HG03066 (cell line): ENCODE measurements around the gene MADCAM1.

Experiments
- ATAC-seq: cut with Tn5 transposase; IDR thresholded peaks from one replicate; pipeline ENCODE4 v1.9.1; 2021; ENCODE audit warnings: low read depth; ENCODE audit not compliant: unreplicated experiment

MADCAM1 gene

GRCh38 chr19:485583-486236 is 10.6 kb upstream of the MADCAM1 start:
- ATAC-seq, result no peak

GRCh38 chr19:488505-489417 is 7.5 kb upstream of the MADCAM1 start:
- peak; percentile 54 for ATAC-seq

- peak; percentile 8 for ATAC-seq
These were observed 6.7 kb upstream of the MADCAM1 start for GRCh38 chr19:489418-490196.

GRCh38 chr19:491146-491741 is 5.0 kb upstream of the MADCAM1 start:
- no peak for ATAC-seq

- ATAC-seq, result no peak
These were observed 4.2 kb upstream of the MADCAM1 start for GRCh38 chr19:492091-492531.

GRCh38 chr19:493391-494170 is 2.7 kb upstream of the MADCAM1 start:
- ATAC-seq, result no peak

GRCh38 chr19:494171-495080 is 1.9 kb upstream of the MADCAM1 start:
- no peak for ATAC-seq

GRCh38 chr19:495081-495401 is 1.2 kb upstream of the MADCAM1 start:
- no peak for ATAC-seq

GRCh38 chr19:495402-496111 is 729 bp upstream of the MADCAM1 start:
- ATAC-seq, result no peak

GRCh38 chr19:496986-497385 is 700 bp downstream of the MADCAM1 start:
- no peak for ATAC-seq

GRCh38 chr19:497491-497868 is 1.2 kb downstream of the MADCAM1 start:
- no peak for ATAC-seq

GRCh38 chr19:497869-498510 is 1.7 kb downstream of the MADCAM1 start:
- no peak for ATAC-seq

- no peak for ATAC-seq
These were observed 2.2 kb downstream of the MADCAM1 start for GRCh38 chr19:498511-498891.

- ATAC-seq, result no peak
These were observed 2.8 kb downstream of the MADCAM1 start for GRCh38 chr19:498977-499623.

GRCh38 chr19:501646-502045 is 5.4 kb downstream of the MADCAM1 start:
- ATAC-seq, result no peak

GRCh38 chr19:504616-505015 is 8.3 kb downstream of the MADCAM1 start:
- no peak for ATAC-seq

- peak; percentile 72 for ATAC-seq
These were observed 10.4 kb downstream of the MADCAM1 start for GRCh38 chr19:506404-507285.
